ENCODE results near the gene ING4.

ING4 gene

GRCh38 chr12:6635375-6635855 is 27.5 kb downstream of the ING4 start:
- DNase-seq: no peak

GRCh38 chr12:6632026-6632983 is 30.6 kb downstream of the ING4 start:
- DNase-seq: peak in 1 of 2 experiments; percentile 46

GRCh38 chr12:6631549-6631961 is 31.4 kb downstream of the ING4 start:
- DNase-seq: no peak

GRCh38 chr12:6630736-6631135 is 32.2 kb downstream of the ING4 start:
- peak; percentile 78 to 88 for DNase-seq

GRCh38 chr12:6627616-6628015 is 35.3 kb downstream of the ING4 start:
- peak; percentile 39 to 61 for DNase-seq

- DNase-seq: no peak
These were observed 36.1 kb downstream of the ING4 start for GRCh38 chr12:6626654-6627283.

- DNase-seq: no peak
These were observed 42.0 kb downstream of the ING4 start for GRCh38 chr12:6620885-6621274.

- no peak for DNase-seq
These were observed 42.6 kb downstream of the ING4 start for GRCh38 chr12:6620137-6620884.

GRCh38 chr12:6618483-6619225 is 44.3 kb downstream of the ING4 start:
- no peak for DNase-seq

- DNase-seq: no peak
These were observed 47.1 kb downstream of the ING4 start for GRCh38 chr12:6615802-6616201.

GRCh38 chr12:6614513-6615172 is 48.3 kb downstream of the ING4 start:
- DNase-seq: peak in 1 of 2 experiments; percentile 21

- peak; percentile 97 to 98 for DNase-seq
These were observed 49.0 kb downstream of the ING4 start for GRCh38 chr12:6613776-6614512.

GRCh38 chr12:6613015-6613775 is 49.7 kb downstream of the ING4 start:
- DNase-seq: peak; percentile 94 to 98

- DNase-seq: no peak
These were observed 50.3 kb downstream of the ING4 start for GRCh38 chr12:6612652-6613014.

- DNase-seq: no peak
These were observed 50.7 kb downstream of the ING4 start for GRCh38 chr12:6612247-6612646.

- DNase-seq: peak in 1 of 2 experiments; percentile 37
These were observed 54.2 kb downstream of the ING4 start for GRCh38 chr12:6608592-6609281.

GRCh38 chr12:6607751-6608591 is 54.9 kb downstream of the ING4 start:
- DNase-seq: peak; percentile 97 to 98

- peak in 1 of 2 experiments; percentile 24 for DNase-seq
These were observed 56.4 kb downstream of the ING4 start for GRCh38 chr12:6606331-6607131.

Data from NCI-H524 (cell line).